Non-pigmented ciliary epithelial cell (primary cell): Measurements from ENCODE around the gene INPP5E.

Source experiments
- DNase-seq: peaks from one replicate; pipeline ENCODE4 v3.0.0-alpha.2; 2010; ENCODE audit warnings: low read depth

Gene INPP5E

GRCh38 chr9:136385015-136385414 is 54.6 kb downstream of the INPP5E start:
- no peak for DNase-seq

GRCh38 chr9:136383436-136383835 is 56.2 kb downstream of the INPP5E start:
- no peak for DNase-seq

- DNase-seq = no peak
Measured at GRCh38 chr9:136381966-136382513, 57.6 kb downstream of the INPP5E start.

GRCh38 chr9:136381311-136381710 is 58.3 kb downstream of the INPP5E start:
- no peak for DNase-seq

- DNase-seq = no peak
Measured at GRCh38 chr9:136380381-136380780, 59.3 kb downstream of the INPP5E start.

GRCh38 chr9:136379891-136380290 is 59.8 kb downstream of the INPP5E start:
- DNase-seq = no peak

GRCh38 chr9:136379401-136379800 is 60.2 kb downstream of the INPP5E start:
- DNase-seq = no peak

- no peak for DNase-seq
Measured at GRCh38 chr9:136379003-136379287, 60.7 kb downstream of the INPP5E start.
